Sigmoid colon (tissue), 3 donors: Measurements from ENCODE around the gene NBAS.

Experiments
- POLR2A ChIP-seq, 2 donors: fragments of 450-650 bp; IDR thresholded peaks; one replicate each; pipeline ENCODE4 v1.6.1; 2016; ENCODE audit warnings: antibody characterized with exemption in 2 of 2, mild to moderate bottlenecking in 2 of 2, moderate library complexity in 2 of 2
- TF ChIP-seq, protein P1 (sequence below), 4 experiments: fragments of 450-650 bp in 3 of 4; fragments of 200-600 bp in 1 of 4; IDR thresholded peaks; one replicate each; pipeline ENCODE4 v1.5.1; 2016 to 2019; ENCODE audit warnings: antibody characterized with exemption in 4 of 4, mild to moderate bottlenecking in 3 of 4, moderate library complexity in 2 of 4

DNA sequence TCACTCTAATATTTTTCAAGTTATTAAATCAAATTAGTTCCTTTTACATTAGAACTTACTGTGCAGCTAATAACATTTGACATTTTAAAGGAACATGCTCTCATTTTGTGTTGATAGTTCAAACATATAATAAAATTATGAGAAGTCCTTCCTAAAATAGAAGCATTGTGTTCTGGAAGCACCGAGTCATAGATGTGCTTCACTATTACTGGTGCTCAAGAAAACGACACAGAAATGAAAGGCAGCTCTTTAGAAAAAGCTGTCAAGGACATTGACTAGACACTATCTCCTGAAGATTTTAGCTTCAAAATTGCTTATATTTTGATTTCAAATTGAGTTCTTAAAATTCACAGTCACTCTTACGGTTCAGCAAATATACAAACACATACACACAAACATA is 338.3 kb downstream of the NBAS start:
- no peak for TF ChIP-seq POLR2A (IDR thresholded peaks at IDR 0.05)
- TF ChIP-seq, protein P1, sequence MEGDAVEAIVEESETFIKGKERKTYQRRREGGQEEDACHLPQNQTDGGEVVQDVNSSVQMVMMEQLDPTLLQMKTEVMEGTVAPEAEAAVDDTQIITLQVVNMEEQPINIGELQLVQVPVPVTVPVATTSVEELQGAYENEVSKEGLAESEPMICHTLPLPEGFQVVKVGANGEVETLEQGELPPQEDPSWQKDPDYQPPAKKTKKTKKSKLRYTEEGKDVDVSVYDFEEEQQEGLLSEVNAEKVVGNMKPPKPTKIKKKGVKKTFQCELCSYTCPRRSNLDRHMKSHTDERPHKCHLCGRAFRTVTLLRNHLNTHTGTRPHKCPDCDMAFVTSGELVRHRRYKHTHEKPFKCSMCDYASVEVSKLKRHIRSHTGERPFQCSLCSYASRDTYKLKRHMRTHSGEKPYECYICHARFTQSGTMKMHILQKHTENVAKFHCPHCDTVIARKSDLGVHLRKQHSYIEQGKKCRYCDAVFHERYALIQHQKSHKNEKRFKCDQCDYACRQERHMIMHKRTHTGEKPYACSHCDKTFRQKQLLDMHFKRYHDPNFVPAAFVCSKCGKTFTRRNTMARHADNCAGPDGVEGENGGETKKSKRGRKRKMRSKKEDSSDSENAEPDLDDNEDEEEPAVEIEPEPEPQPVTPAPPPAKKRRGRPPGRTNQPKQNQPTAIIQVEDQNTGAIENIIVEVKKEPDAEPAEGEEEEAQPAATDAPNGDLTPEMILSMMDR (IDR thresholded peaks at IDR 0.05): no peak
